Osteoblast (primary cell): ENCODE measurements around the gene BAIAP2L1. TPM values are rescaled to one million over a fixed set of nuclear protein-coding genes. Genes with fewer than 3 reads are reported as not detected.

Source experiments
- DNase-seq: peaks from one replicate; pipeline ENCODE4 v3.0.0; 2011; ENCODE audit warnings: low spot score, mixed read lengths; ENCODE audit not compliant: insufficient read length; ENCODE audit errors: missing footprints
- H2AFZ ChIP-seq: 2 replicates; pipeline ENCODE4 v1.6.0; 2011; ENCODE audit warnings: mild to moderate bottlenecking, low read length
- H3K27ac ChIP-seq: 2 replicates; pipeline ENCODE4 v1.5.1; 2011; ENCODE audit warnings: mild to moderate bottlenecking, low read depth, low read length, moderate library complexity
- H3K27me3 ChIP-seq: 2 replicates; pipeline ENCODE4 v1.6.0; 2012; ENCODE audit warnings: mild to moderate bottlenecking, control low read depth, inconsistent platforms, low read length, moderate library complexity; ENCODE audit not compliant: insufficient read depth
- H3K36me3 ChIP-seq: 2 replicates; pipeline ENCODE4 v1.5.1; 2011; ENCODE audit warnings: mild to moderate bottlenecking, low read length, control low read depth, moderate library complexity; ENCODE audit not compliant: insufficient read depth
- H3K4me1 ChIP-seq: 2 replicates; pipeline ENCODE4 v1.5.1; 2011; ENCODE audit warnings: mild to moderate bottlenecking, low read length, control low read depth, moderate library complexity; ENCODE audit not compliant: insufficient read depth
- H3K4me2 ChIP-seq: 2 replicates; pipeline ENCODE4 v1.6.0; 2011; ENCODE audit warnings: mild to moderate bottlenecking, low read length; ENCODE audit not compliant: insufficient read depth
- H3K4me3 ChIP-seq: fragments of 200-600 bp; sonication (generic); 3 replicates; pipeline ENCODE4 v1.5.1; 2012; ENCODE audit warnings: mild to moderate bottlenecking, low read length, inconsistent platforms; ENCODE audit not compliant: insufficient read depth
- H3K79me2 ChIP-seq: 2 replicates; pipeline ENCODE4 v1.6.0; 2012; ENCODE audit warnings: mild to moderate bottlenecking, low read length, control low read depth, inconsistent platforms; ENCODE audit not compliant: insufficient read depth
- H3K9me3 ChIP-seq: 2 replicates; pipeline ENCODE4 v1.5.1; 2011; ENCODE audit warnings: low read depth, low read length, control low read depth
- H4K20me1 ChIP-seq: 2 replicates; pipeline ENCODE4 v1.6.0; 2012; ENCODE audit warnings: mild to moderate bottlenecking, low read length, control low read depth; ENCODE audit not compliant: insufficient read depth
- CTCF ChIP-seq: IDR thresholded peaks from 2 replicates; pipeline ENCODE4 v1.5.1; 2011; ENCODE audit warnings: mild to moderate bottlenecking, low read depth, low read length, moderate library complexity; ENCODE audit errors: extremely low read depth
- total RNA-seq: library from RNA; depleted of rRNA; stranded (reverse); fragments of >200 nt; gene quantifications from 2 replicates; pipeline ENCODE4 v1.2.3, GENCODE V29; 2012

Gene BAIAP2L1
- total RNA-seq, 1 donor: 10.5 TPM

DNA sequence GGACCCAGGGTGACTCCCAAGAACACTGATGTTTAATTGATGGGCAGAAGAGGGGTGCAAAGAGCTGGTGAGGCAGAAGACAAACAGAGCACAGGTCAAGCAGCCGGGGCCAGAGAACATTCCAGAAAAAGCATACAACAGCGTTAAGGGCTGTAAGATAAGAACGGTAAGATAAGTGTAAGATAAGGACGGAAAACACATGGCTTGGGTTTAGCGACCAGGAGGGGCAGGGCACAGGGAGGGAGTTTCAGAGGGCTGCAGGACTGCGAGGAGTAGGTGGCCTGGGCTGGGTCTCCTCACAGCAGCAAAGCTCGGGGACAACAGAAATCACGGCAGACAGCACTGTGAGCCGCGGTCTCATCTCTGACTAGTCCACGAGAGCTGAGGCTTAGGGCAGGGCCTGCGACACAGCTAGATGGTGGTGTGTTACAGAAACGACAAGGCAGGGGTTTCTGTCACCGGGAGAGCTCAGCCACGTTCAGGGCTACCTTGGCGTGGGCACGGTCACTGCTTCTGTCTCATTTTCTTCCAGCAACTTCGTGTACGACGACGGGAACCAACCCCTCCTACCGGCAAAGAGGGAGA, 94.8 kb downstream of the BAIAP2L1 start:
- H3K9me3 ChIP-seq: no peaks in the 10 kb centered on the region
- H3K27ac ChIP-seq: no peak overlapping the region
- H3K4me2 ChIP-seq: no peak overlapping the region

DNA sequence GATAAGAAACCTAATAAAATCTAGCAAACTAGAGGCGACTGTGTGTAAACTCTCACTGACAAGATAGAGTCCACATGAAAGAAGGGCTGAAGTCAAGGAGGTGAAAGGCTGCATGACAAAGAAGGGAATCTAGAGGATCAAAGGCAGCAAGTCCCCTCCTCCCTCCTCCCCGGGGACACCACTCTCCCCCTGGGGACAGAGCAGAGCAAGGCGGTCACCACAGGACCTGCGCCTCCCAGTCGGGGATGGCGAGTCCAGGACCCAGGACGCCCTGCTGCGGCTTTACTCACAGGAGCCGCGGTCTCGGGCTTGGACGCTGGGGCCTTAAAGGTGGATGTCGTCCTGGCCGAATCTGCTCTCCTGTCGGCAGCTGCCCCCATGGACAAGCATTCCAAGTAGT, 97.0 kb downstream of the BAIAP2L1 start:
- DNase-seq: peak; percentile 53
- Histone ChIP-seq H3K4me2 (no peak overlapping the region), H4K20me1 (no peaks in the 10 kb centered on the region), H3K9me3 (no peaks in the 10 kb centered on the region), H3K4me3 (no peak overlapping the region), H2AFZ (no peak overlapping the region), H3K36me3 (peaks cover 11% of the 10 kb centered on the region), H3K27ac (no peak overlapping the region), H3K4me1 (no peaks in the 10 kb centered on the region), H3K79me2 (no peaks in the 10 kb centered on the region), H3K27me3 (no peaks in the 10 kb centered on the region)
- no peak for TF ChIP-seq CTCF

More for the DNA sequence above, 94.8 kb downstream of the BAIAP2L1 start:
- DNase-seq: peak; percentile 29
- Histone ChIP-seq H3K36me3 (peaks cover 17% of the 10 kb centered on the region), H3K79me2 (no peaks in the 10 kb centered on the region), H2AFZ (no peak overlapping the region), H3K27me3 (no peaks in the 10 kb centered on the region), H3K4me1 (no peaks in the 10 kb centered on the region), H3K4me3 (no peak overlapping the region), H4K20me1 (no peaks in the 10 kb centered on the region)
- no peak for TF ChIP-seq CTCF

DNA sequence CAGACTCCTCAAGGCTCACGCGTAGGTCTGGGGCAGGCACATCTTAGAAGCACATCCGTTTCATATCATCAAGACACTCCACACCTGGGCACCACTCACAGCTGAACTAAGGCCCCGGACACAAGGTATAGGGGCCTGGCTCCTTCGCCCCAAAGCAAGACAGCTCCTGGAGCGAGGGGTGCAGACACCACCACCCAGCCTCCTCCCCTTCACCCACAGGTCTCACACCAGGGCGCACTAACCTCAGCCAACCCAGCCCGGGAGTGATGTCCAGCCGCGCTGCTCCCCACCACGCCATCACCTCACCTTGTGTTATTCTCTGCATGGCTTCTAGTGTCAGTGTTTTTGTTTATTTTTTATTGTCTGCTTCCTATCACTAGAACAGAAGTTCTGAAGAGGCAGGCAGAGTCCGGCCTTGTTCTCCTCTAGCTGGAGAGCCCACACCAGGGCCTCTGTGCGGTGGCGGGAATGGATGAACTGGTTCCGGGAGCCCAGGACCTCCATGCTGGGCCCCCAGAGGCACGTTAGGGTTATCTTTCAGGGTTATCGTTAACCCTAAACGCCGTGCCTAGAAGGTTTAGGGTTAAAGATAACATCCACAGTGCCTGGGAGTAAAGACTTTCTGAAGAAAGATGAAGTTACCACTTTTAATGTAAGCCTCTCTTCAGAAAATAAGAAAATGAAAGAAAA, 97.6 kb downstream of the BAIAP2L1 start:
- DNase-seq: peak; percentile 58
- H2AFZ ChIP-seq: no peak overlapping the region
- H3K27ac ChIP-seq: no peak overlapping the region
- H3K4me1 ChIP-seq: no peaks in the 10 kb centered on the region
- H3K36me3 ChIP-seq: peaks cover 9% of the 10 kb centered on the region
- H3K4me3 ChIP-seq: no peak overlapping the region
- no peaks in the 10 kb centered on the region for H3K9me3 ChIP-seq
- no peaks in the 10 kb centered on the region for H4K20me1 ChIP-seq
- H3K27me3 ChIP-seq: no peaks in the 10 kb centered on the region
- TF ChIP-seq CTCF: no peak
- H3K79me2 ChIP-seq: no peaks in the 10 kb centered on the region
- H3K4me2 ChIP-seq: no peak overlapping the region

DNA sequence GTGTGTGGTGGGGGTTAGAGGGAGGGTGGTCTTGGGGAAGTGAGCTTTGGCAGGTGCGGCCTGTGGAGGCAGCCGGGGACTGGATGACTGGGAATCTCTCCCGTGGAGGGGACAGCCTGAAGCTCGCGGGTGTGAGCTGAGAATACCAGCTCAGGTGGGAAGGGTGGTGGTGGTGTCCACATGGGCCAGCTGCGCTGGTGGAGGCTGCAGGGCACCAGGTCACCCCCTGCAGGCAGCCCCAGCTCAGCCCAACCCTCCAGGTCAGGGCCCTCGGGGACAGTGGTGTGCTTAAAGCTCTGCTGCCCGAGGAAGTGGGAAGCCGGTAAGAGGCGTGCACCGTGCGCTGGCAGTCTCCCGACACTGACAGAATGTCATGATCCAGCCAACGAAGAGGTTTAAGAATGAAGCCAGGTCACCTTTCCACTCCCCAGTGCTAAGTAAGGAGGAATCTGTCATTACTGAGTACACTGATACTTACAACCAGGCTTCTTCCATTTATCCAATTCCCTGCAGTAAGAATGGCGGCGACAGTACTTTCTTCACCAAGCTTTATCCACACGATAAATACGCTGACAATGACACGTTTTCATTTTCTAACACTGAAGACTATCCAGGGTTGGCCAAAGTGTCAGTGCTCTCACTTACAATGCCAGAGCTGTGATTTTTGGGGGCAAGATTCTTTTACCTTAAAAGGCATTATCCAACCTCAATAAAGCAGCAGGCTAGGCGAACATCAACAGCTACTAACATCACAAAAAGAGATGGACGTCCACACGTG, 99.0 kb downstream of the BAIAP2L1 start:
- Histone ChIP-seq H3K4me3 (no peak overlapping the region), H3K9me3 (no peaks in the 10 kb centered on the region), H3K79me2 (no peaks in the 10 kb centered on the region), H3K4me1 (no peaks in the 10 kb centered on the region), H2AFZ (no peak overlapping the region), H3K27ac (no peak overlapping the region), H4K20me1 (peaks cover 4% of the 10 kb centered on the region), H3K36me3 (peaks cover 5% of the 10 kb centered on the region), H3K27me3 (no peaks in the 10 kb centered on the region), H3K4me2 (no peak overlapping the region)
- peak; percentile 54 for DNase-seq
- TF ChIP-seq CTCF: no peak
